T follicular helper cell (primary cell): Measurements from ENCODE around the gene ADGRL3.
"Not testable (repeated sequence)": the region's sequence is repeated elsewhere in the genome, so short reads cannot be mapped to it uniquely, and the experiment has no call there.

ENCODE experiments used
- DNase-seq: peaks from one replicate; pipeline ENCODE4 v3.0.0-alpha.2; 2020; ENCODE audit warnings: low read depth

ADGRL3 gene

DNA sequence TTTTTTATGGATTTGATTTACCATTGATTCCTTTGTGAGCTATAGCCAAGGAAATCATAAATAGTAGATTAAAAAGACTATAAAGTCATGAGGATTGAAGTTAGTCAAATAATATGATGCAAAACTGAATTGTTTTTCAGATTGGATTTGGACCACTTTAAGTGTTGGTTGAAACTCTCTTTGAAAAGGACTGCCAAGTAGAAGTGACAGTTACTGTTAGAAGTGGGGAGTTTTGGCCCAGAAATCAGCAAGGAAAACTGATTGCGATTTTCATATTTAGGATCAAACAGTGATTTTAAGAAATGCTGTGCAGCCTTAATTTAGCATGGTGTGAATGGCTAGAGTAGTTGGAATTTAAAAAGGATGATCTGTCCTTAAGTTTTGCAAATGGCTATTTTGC lies 4.9 kb downstream of the ADGRL3 start:
- DNase-seq: no peak

GRCh38 chr4:61207156-61207555 lies 7.0 kb downstream of the ADGRL3 start:
- DNase-seq: not testable (repeated sequence)

DNA sequence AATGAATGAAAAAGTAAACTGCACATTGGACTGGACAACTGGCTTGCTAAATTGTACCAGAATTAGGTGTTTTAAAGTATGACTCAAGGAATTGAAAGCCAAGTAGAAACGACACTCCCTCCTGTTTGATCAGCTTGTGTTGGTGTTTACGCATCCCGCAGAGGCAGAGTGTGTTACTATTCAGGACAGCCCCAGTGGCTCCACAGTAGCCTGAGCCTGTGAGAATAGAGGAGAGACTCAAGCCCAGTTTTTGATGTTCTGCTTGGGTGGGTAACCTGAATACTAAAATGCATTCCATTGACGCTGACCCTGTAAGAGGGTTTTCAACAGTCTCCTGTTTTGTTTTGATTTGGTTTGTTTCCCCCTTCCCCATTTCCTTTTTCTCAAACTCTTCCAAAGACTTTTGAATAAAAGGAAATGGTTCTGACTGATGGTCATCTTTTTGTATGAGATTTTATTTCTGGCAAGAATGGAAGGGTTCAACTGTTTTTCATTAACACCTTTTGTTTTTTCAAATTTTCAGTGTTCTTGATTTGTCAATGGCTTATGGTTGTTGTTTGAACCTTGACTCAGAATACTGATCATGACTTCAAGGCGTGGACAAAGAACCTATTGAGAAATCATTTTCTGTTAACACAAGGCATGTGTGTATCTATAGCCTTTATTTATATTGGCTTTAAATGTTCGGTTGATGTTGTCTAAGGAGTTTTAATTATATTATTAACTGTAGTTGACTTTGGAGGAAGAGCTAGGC lies 10.2 kb downstream of the ADGRL3 start:
- no peak for DNase-seq

- no peak for DNase-seq
Measured at GRCh38 chr4:61211781-61212180, 11.7 kb downstream of the ADGRL3 start.

DNA sequence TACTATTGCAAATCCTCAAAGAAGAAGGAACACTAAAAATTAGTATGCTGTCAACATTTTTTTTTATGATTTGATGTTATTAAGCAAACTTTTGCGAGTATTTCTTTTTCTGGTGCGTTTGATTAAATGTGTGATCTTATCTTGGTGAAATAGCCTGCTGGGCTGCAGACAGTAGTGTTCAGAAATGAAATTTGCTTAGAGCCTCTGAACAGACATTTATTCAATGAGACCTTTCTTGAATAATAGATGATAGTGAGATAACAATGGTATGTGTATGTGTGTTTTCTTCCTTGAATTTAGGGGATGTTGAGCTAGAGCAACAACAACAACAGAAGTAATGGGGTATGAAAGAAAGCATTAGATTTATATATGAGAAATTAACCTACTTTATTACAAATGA lies 12.7 kb downstream of the ADGRL3 start:
- no peak for DNase-seq

DNA sequence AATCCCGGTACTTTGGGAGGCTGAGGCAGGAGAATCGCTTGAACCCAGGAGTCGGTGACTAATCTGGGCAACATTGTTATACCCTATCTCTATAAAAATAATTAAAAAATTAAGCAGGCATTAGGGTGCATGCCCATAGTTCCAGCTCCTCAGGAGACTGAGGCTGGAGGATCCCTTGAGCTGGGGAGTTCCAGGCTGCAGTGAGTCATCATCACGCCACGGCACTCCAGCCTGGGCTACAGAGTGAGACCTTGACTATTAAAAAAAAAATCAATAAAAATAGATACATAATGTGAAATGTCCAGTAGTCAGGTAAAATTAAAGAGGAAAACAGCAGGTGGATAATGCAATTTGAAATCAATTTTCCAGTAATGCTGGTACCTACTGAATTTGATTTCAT lies 14.6 kb downstream of the ADGRL3 start:
- no peak for DNase-seq

DNA sequence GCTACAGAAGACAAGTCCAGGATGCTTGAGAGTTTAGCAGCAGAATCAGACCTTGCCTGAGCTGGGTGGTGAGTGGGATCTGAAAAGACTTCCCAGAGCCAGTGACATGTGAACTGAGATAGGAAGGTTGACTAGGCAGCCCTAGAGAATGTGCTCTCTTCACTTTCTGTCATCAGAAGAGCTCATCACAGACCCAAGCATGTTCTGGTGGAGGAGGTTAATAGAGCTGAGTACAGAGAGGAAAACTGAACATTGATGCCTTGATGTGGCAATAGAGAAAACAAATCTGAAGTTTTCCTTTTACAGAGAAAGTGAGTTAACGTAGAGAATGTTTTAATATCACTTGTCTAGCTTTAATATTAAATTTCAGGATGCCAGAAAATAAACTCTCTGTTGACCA lies 17.1 kb downstream of the ADGRL3 start:
- DNase-seq: no peak

- no peak for DNase-seq
Measured at GRCh38 chr4:61220556-61220955, 20.4 kb downstream of the ADGRL3 start.

DNA sequence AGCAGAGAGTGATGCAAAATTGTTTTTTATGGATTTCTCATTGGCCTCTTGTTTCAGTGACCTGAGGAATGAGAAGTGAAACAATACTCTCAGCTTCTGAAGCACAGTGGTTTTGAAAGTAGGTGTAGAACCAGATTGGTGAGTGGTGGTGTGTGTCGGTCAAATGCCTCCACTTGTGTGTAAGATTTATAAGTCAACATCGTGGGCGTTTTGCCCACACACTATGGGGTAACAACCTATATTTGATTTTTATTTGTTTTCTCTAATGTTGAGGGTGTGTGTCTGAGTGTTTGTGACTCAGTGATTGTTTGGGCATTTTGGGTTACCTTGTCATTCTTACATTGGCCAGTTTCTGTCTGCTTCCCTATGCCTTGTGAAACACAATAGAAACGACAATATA lies 23.3 kb downstream of the ADGRL3 start:
- no peak for DNase-seq

GRCh38 chr4:61224573-61224972 lies 24.4 kb downstream of the ADGRL3 start:
- no peak for DNase-seq

- DNase-seq: no peak
Measured at GRCh38 chr4:61225656-61226055, 25.5 kb downstream of the ADGRL3 start.

- DNase-seq: no peak
Measured at GRCh38 chr4:61231421-61231820, 31.3 kb downstream of the ADGRL3 start.

- no peak for DNase-seq
Measured at GRCh38 chr4:61239250-61239649, 39.1 kb downstream of the ADGRL3 start.

GRCh38 chr4:61243962-61244361 lies 43.8 kb downstream of the ADGRL3 start:
- DNase-seq: no peak

DNA sequence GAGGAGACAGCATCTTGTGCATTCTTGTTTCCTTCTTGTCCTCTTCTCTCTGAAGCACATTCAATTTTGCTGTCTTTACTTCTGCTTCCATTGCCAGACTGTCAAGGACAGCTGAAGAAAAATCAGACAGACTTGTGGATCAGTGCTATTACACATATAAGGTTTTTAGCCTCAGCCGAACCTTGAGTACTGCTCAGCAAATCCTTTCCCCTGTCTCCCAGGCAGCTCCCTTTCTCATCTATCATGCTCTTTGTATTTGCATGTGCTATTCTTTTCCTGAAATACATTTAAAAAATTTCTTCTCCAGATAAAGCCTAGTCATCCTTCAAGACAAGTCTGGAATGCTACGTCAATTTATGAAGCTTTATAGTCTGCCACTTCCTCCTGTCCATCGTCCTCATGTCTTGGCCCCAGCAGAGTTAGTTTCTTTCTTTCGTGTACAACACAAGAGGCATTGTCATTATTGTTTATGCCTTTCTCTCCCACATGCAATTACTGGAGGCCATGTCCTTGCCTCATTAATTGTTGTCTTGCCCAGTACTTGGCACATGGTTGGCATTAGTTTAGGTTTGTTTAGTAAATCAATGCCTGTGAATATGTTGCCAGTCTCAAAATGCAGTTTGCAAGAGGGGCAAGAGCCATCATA lies 45.1 kb downstream of the ADGRL3 start:
- no peak for DNase-seq

DNA sequence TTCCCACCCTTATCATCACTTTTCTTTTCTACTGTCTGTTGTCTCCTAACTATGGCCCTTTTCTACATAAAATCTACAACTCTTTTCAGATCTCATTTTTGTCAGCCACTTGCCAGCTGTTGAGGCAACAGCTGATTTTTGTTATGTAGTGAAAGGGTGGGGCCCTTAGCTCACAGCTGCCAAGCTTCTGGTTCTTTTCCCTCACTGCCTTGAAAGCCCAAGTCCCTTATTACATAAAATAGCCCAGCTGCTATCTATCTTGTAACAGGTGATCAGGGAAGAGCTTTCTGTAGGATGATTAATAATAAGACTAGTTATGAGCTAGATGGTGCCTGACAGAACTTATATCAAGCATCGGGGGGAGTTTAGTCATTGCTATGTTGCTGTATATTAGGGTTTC lies 45.9 kb downstream of the ADGRL3 start:
- DNase-seq: no peak

DNA sequence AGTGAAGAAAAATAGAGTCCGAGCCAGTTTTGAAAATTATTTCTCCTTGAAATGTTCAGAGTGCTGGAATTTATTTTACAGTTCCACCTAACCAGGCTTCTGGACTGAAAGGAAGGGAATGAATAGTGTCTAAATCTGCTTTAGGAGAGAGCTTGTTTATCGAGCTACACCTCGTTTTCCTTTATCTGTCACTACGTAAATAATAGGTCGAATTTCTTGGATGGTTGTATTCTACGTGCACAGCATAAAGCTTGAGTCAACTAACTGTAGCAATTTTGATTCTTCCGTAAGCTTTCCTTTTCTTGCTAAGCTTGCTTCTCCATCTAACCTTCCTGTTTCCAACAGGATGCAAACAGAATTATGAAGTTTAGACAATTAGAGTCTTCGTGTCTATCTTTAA lies 48.6 kb downstream of the ADGRL3 start:
- DNase-seq: no peak

GRCh38 chr4:61251129-61251528 lies 51.0 kb downstream of the ADGRL3 start:
- DNase-seq: no peak

GRCh38 chr4:61254406-61254805 lies 54.3 kb downstream of the ADGRL3 start:
- DNase-seq: no peak

GRCh38 chr4:61273233-61273632 lies 73.1 kb downstream of the ADGRL3 start:
- no peak for DNase-seq

- no peak for DNase-seq
Measured at GRCh38 chr4:61274286-61274685, 74.2 kb downstream of the ADGRL3 start.

- DNase-seq: no peak
Measured at GRCh38 chr4:61275241-61275640, 75.1 kb downstream of the ADGRL3 start.

GRCh38 chr4:61276029-61276428 lies 75.9 kb downstream of the ADGRL3 start:
- no peak for DNase-seq
